WTC11 (cell line): ENCODE data around the gene ARHGAP45. TPM values are rescaled to one million over a fixed set of nuclear protein-coding genes. Genes with fewer than 3 reads are reported as not detected.

Experiments
- ATAC-seq: fragments of 200-7000 bp; cut with Tn5 transposase; 2 replicates; pipeline ENCODE4 v1.10.0; 2021; ENCODE audit warnings: mild to moderate bottlenecking, moderate library complexity
- CTCF ChIA-PET: fragments of 300-600 bp; sonication (Branson Sonifier 250); formaldehyde crosslinking; loops from one replicate; lab custom pipeline; 2021; ENCODE audit warnings: antibody characterized with exemption; lab: Charles Lee
- POLR2A ChIA-PET: fragments of 350-600 bp; sonication (Branson Sonifier 250); formaldehyde crosslinking; loops from one replicate; lab custom pipeline; 2021; ENCODE audit warnings: antibody characterized with exemption; lab: Charles Lee
- DNase-seq: peaks from one replicate; pipeline ENCODE4 v3.0.0; 2021; ENCODE audit warnings: low spot score
- H3K27ac Mint-ChIP-seq: 2 replicates; pipeline ENCODE4 v1.8.0; 2021; ENCODE audit warnings: mixed read lengths
- H3K27me3 Mint-ChIP-seq: 2 replicates; pipeline ENCODE4 v1.8.0; 2021; ENCODE audit warnings: low read depth, mild to moderate bottlenecking, moderate library complexity, mixed read lengths
- H3K36me3 Mint-ChIP-seq: 2 replicates; pipeline ENCODE4 v1.8.0; 2021; ENCODE audit warnings: mixed read lengths
- H3K4me1 Mint-ChIP-seq: 2 replicates; pipeline ENCODE4 v1.8.0; 2022; ENCODE audit warnings: mixed read lengths
- H3K4me3 Mint-ChIP-seq: 2 replicates; pipeline ENCODE4 v1.8.0; 2021; ENCODE audit warnings: mild to moderate bottlenecking, moderate library complexity, mixed read lengths
- H3K9me3 Mint-ChIP-seq: 2 replicates; pipeline ENCODE4 v1.8.0; 2021; ENCODE audit warnings: mixed read lengths
- AFF4 ChIP-seq: sonication (generic); formaldehyde crosslinking; IDR thresholded peaks from 2 replicates; pipeline ENCODE4 v1.8.1; 2023; ENCODE audit warnings: mild to moderate bottlenecking, missing genetic modification reagents, borderline replicate concordance
- CBFB ChIP-seq: sonication (generic); formaldehyde crosslinking; IDR thresholded peaks from 2 replicates; pipeline ENCODE4 v1.8.1; 2022; ENCODE audit warnings: mild to moderate bottlenecking, low read depth, missing genetic modification reagents
- CREB1 ChIP-seq: sonication (generic); formaldehyde crosslinking; IDR thresholded peaks from 2 replicates; pipeline ENCODE4 v1.8.0; 2023; ENCODE audit warnings: mild to moderate bottlenecking, missing genetic modification reagents
- CREM ChIP-seq: sonication (generic); formaldehyde crosslinking; IDR thresholded peaks from 2 replicates; pipeline ENCODE4 v1.8.1; 2022; ENCODE audit warnings: mild to moderate bottlenecking, missing genetic modification reagents, moderate library complexity
- HMGA2 ChIP-seq: fragments of 250-450 bp; sonication (Bioruptor Pico); IDR thresholded peaks from 2 replicates; pipeline ENCODE4 v1.4.0; 2021; ENCODE audit warnings: mild to moderate bottlenecking, moderate library complexity
- IRF1 ChIP-seq: sonication (generic); formaldehyde crosslinking; IDR thresholded peaks from 2 replicates; pipeline ENCODE4 v1.8.0; 2023; ENCODE audit warnings: missing genetic modification reagents
- JAZF1 ChIP-seq: fragments of 250-450 bp; sonication (Bioruptor Pico); IDR thresholded peaks from 2 replicates; pipeline ENCODE4 v1.9.0; 2021; ENCODE audit warnings: moderate library complexity, mild to moderate bottlenecking, inconsistent platforms
- MXD4 ChIP-seq: fragments of 250-450 bp; sonication (Bioruptor Pico); IDR thresholded peaks from 2 replicates; pipeline ENCODE4 v1.8.0; 2021; ENCODE audit warnings: mild to moderate bottlenecking, moderate library complexity, borderline replicate concordance
- NFATC4 ChIP-seq: fragments of 250-450 bp; sonication (Bioruptor Pico); IDR thresholded peaks from 2 replicates; pipeline ENCODE4 v1.9.0; 2021; ENCODE audit warnings: mild to moderate bottlenecking
- OVOL2 ChIP-seq: fragments of 250-450 bp; sonication (Bioruptor Pico); IDR thresholded peaks from 2 replicates; pipeline ENCODE4 v1.9.0; 2021; ENCODE audit warnings: mild to moderate bottlenecking, borderline replicate concordance
- TP53 ChIP-seq: sonication (generic); formaldehyde crosslinking; IDR thresholded peaks from 2 replicates; pipeline ENCODE4 v1.8.1; 2023; ENCODE audit warnings: mild to moderate bottlenecking, missing genetic modification reagents
- ZNF219 ChIP-seq: sonication (generic); formaldehyde crosslinking; IDR thresholded peaks from 2 replicates; pipeline ENCODE4 v1.8.0; 2023; ENCODE audit warnings: missing genetic modification reagents, mild to moderate bottlenecking, borderline replicate concordance
- total RNA-seq: library from RNA; stranded (reverse); gene quantifications from 3 replicates; pipeline ENCODE4 v1.2.3, GENCODE V29; 2021
- TF ChIP-seq, protein P1 (sequence below): sonication (generic); formaldehyde crosslinking; IDR thresholded peaks from 2 replicates; pipeline ENCODE4 v1.8.1; 2022; ENCODE audit warnings: mild to moderate bottlenecking, missing genetic modification reagents, moderate library complexity, borderline replicate concordance
- TF ChIP-seq, protein P2 (sequence below): sonication (generic); formaldehyde crosslinking; IDR thresholded peaks from 2 replicates; pipeline ENCODE4 v1.8.1; 2023; ENCODE audit warnings: mild to moderate bottlenecking, missing genetic modification reagents, moderate library complexity
- TF ChIP-seq, protein P3 (sequence below): sonication (generic); formaldehyde crosslinking; IDR thresholded peaks from 2 replicates; pipeline ENCODE4 v1.8.1; 2023; ENCODE audit warnings: mild to moderate bottlenecking, moderate library complexity, missing genetic modification reagents
- TF ChIP-seq, protein P4 (sequence below): fragments of 250-450 bp; sonication (Bioruptor Pico); conservative IDR thresholded peaks from 2 replicates; pipeline ENCODE4 v1.9.0; 2021; ENCODE audit warnings: mild to moderate bottlenecking
- TF ChIP-seq, protein P5 (sequence below): sonication (generic); formaldehyde crosslinking; IDR thresholded peaks from 2 replicates; pipeline ENCODE4 v1.8.1; 2023; ENCODE audit warnings: mild to moderate bottlenecking, missing genetic modification reagents

ARHGAP45 gene
- total RNA-seq, 1 experiment from 2014 or later: 40.9 TPM

- ATAC-seq: no peak
- no peak for DNase-seq
- Mint-ChIP-seq H3K36me3 (peaks cover 9% of the 10 kb centered on the region), H3K9me3 (no peaks in the 10 kb centered on the region), H3K27me3 (peaks cover 12% of the 10 kb centered on the region), H3K4me1 (peaks cover 2% of the 10 kb centered on the region), H3K4me3 (no peak overlapping the region), H3K27ac (no peak overlapping the region)
- CTCF ChIA-PET: interaction anchor here (1.4 to 1.6 kb wide), 2 partner anchors 9 to 170 kb away, joined by 4 to 6 read pairs; no protein-coding TSS in a partner anchor
- TF ChIP-seq, protein P1, sequence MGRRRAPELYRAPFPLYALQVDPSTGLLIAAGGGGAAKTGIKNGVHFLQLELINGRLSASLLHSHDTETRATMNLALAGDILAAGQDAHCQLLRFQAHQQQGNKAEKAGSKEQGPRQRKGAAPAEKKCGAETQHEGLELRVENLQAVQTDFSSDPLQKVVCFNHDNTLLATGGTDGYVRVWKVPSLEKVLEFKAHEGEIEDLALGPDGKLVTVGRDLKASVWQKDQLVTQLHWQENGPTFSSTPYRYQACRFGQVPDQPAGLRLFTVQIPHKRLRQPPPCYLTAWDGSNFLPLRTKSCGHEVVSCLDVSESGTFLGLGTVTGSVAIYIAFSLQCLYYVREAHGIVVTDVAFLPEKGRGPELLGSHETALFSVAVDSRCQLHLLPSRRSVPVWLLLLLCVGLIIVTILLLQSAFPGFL (CRISPR knock-in tag): no peak
- TF ChIP-seq JAZF1 (no peak), OVOL2 (no peak), ZNF219 (CRISPR knock-in tag) (no peak), MXD4 (CRISPR knock-in tag) (no peak), IRF1 (no peak), CREB1 (CRISPR knock-in tag) (no peak), NFATC4 (CRISPR knock-in tag) (no peak), CBFB (CRISPR knock-in tag) (no peak), HMGA2 (CRISPR knock-in tag) (no peak), AFF4 (CRISPR knock-in tag) (no peak), TP53 (CRISPR knock-in tag) (no peak), CREM (CRISPR knock-in tag) (no peak)
- TF ChIP-seq, protein P2, sequence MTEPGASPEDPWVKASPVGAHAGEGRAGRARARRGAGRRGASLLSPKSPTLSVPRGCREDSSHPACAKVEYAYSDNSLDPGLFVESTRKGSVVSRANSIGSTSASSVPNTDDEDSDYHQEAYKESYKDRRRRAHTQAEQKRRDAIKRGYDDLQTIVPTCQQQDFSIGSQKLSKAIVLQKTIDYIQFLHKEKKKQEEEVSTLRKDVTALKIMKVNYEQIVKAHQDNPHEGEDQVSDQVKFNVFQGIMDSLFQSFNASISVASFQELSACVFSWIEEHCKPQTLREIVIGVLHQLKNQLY: no peak
- TF ChIP-seq, protein P3, sequence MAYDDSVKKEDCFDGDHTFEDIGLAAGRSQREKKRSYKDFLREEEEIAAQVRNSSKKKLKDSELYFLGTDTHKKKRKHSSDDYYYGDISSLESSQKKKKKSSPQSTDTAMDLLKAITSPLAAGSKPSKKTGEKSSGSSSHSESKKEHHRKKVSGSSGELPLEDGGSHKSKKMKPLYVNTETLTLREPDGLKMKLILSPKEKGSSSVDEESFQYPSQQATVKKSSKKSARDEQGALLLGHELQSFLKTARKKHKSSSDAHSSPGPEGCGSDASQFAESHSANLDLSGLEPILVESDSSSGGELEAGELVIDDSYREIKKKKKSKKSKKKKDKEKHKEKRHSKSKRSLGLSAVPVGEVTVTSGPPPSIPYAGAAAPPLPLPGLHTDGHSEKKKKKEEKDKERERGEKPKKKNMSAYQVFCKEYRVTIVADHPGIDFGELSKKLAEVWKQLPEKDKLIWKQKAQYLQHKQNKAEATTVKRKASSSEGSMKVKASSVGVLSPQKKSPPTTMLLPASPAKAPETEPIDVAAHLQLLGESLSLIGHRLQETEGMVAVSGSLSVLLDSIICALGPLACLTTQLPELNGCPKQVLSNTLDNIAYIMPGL (CRISPR knock-in tag): no peak
- TF ChIP-seq, protein P4, sequence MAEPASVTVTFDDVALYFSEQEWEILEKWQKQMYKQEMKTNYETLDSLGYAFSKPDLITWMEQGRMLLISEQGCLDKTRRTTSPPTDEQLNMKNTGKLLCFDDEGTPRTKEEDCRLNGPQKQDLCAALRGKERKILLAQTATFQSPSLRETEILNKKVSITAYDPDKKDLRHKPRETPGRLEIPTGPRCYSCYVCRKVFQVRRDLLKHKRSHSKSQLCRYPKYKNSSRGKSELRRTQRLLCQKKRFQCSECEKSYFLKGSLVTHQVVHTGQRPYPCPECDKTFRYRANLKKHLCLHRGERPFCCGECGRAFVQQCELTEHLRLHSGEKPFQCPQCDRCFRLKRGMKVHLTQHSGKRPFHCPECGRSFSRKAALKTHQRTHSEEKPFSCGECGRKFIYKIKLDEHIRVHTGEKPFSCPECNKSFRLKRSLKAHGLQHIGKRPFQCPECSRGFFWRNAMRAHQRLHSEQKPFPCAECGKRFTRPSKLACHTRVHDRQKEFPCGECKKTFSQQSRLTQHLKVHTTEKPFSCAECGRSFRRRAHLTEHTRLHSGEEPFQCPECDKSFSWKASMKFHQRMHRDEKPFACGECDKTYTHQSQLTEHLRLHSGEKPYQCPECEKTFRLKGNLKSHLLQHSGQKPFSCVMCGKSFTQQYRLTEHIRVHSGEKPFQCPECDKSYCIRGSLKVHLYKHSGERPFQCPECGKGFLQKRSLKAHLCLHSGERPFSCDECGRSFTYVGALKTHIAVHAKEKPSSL: no peak
- TF ChIP-seq, protein P5, sequence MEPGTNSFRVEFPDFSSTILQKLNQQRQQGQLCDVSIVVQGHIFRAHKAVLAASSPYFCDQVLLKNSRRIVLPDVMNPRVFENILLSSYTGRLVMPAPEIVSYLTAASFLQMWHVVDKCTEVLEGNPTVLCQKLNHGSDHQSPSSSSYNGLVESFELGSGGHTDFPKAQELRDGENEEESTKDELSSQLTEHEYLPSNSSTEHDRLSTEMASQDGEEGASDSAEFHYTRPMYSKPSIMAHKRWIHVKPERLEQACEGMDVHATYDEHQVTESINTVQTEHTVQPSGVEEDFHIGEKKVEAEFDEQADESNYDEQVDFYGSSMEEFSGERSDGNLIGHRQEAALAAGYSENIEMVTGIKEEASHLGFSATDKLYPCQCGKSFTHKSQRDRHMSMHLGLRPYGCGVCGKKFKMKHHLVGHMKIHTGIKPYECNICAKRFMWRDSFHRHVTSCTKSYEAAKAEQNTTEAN: no peak
- POLR2A ChIA-PET: interaction anchor here (0.6 kb wide), 1 partner anchor 138 kb away, joined by 4 read pairs; no protein-coding TSS in a partner anchor
These were observed 7.1 kb downstream of the ARHGAP45 start for GRCh38 chr19:1073956-1074517.
